Fibroblast of pulmonary artery (primary cell): Measurements from ENCODE around the gene ABCA2.

Source experiments
- DNase-seq: peaks from one replicate; pipeline ENCODE4 v3.0.0-alpha.2; 2010; ENCODE audit warnings: low read depth
- H3K4me3 ChIP-seq: replicated peaks from 2 replicates; pipeline ENCODE4 v1.5.1; 2011; ENCODE audit warnings: low read depth, mild to moderate bottlenecking, control low read depth, low read length, moderate library complexity
- TF ChIP-seq, protein P1 (sequence below): IDR thresholded peaks from 2 replicates; pipeline ENCODE4 v1.5.1; 2011; ENCODE audit warnings: mild to moderate bottlenecking, control low read depth, low read length, inconsistent platforms; ENCODE audit errors: missing control alignments

The ABCA2 gene

DNA sequence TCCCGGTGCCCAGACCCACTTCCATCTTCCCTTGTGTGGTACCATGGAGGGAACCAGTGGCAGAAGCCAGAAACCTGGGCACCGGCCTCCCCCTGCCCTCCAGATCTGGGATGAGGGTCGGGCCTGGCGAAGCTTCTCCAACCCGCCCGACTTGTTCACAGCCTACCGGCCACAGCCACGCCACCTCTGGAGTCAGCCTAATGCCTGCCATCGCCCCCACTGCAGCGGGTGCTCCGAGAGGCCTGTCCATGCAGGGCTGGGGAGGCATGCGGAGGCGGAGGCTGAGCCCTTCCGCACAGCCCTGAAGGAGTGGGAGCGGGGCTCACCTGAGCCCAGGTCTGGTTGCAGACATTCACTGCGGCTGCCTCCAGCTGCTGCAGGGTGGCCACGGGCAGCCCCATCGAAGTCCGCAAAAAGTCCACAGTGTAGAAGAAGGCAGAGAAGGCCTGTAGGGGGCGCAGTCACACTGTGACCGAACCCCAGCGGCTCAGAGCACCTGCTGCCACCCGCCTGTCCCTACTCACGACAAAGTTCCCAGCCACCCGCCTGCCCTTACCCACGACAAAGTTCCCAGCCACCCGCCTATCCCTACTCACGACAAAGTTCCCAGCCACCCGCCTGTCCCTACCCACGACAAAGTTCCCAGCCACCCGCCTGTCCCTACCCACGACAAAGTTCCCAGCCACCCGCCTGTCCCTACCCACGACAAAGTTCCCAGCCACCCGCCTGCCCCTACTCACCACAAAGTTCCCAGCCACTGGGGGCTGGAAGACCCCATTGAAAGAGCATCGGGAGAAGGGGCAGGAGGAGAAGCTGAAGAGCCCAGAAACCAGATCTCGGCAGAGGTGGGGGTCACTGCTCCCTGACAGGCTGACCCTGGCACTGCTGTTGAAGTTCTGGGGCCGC, 21.8 kb upstream of the ABCA2 start:
- peak; percentile 52 for DNase-seq
- TF ChIP-seq, protein P1, sequence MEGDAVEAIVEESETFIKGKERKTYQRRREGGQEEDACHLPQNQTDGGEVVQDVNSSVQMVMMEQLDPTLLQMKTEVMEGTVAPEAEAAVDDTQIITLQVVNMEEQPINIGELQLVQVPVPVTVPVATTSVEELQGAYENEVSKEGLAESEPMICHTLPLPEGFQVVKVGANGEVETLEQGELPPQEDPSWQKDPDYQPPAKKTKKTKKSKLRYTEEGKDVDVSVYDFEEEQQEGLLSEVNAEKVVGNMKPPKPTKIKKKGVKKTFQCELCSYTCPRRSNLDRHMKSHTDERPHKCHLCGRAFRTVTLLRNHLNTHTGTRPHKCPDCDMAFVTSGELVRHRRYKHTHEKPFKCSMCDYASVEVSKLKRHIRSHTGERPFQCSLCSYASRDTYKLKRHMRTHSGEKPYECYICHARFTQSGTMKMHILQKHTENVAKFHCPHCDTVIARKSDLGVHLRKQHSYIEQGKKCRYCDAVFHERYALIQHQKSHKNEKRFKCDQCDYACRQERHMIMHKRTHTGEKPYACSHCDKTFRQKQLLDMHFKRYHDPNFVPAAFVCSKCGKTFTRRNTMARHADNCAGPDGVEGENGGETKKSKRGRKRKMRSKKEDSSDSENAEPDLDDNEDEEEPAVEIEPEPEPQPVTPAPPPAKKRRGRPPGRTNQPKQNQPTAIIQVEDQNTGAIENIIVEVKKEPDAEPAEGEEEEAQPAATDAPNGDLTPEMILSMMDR, result peak; percentile 51
- no peak overlapping the region for H3K4me3 ChIP-seq

DNA sequence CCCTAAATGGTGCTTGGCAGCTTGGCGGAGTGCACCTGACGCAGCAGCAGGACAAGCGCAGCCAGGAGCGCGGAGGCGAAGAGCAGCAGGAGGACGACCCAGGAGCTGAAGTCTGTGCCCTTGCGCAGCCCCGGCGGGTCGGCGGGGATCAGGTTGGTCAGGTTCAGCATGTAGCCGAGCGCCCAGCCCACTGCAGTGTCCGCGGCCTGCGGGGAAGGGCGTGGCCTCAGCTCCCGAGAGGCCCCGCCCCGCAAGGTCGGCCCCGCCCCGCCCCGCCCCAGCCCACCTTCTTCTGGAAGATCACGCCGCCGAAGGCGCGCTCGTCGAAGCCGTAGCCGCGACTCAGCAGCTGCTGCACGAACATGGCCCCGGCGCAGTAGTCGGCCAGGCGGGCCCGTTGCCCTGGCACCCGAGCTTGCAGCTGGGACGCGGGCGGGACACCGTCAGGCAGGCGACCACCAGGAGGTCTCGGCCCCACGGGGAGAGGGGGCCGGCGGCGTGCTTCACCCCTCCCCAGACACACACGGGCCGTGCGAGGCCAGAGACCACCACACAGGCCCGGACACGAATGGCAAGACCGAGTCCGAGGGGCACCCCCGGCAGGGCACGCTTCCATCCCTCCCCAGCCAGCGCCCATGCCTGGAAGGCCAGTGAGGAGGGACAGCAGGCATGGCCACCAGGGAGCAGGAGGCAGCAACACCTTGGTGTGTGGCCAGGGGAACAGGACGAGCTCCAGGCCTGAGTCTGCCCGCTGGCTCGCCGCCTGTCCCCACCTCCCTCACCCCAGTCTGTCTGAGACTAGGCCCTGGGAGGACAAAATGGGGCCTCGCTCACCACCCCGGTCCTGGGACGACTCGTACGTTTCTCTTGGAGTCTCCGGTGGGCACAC, 20.9 kb upstream of the ABCA2 start:
- no peak for DNase-seq
- TF ChIP-seq, protein P1, result no peak
- no peak overlapping the region for H3K4me3 ChIP-seq

DNA sequence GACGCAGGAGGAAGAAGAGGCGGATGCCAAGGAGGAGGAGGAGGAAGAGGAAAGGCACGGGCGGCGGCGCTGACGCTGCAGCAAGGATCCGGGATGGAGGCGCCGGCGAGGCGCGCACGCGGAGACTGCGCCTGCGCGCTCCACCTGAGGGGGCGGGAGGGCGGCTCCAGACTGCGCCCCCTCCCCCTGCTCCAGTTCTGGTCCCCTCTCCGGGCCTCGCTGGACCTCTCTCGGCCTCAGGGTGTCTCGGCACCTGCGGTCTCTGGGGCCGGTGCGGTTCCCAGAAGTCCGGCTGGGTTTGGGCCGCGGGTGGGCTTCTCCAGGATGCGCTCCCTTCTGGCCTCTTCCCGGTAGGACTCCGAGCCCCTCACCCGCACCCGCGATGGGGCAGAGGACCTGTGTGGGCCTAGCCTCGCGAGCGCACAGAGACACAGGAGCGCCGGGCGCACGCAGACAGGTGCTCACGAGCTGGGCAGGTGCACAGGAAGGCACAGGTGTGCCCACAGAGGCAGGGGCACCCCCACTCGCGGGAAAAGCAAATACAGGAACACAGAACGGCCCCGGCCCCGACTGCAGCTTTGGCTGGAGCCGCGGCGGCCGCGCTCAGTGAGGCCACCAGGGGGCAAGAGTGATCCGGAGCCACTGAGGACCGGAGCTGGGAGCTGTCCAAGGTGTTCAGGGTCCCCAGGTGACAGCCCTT, 18.2 kb upstream of the ABCA2 start, which contains the start of gene NPDC1:
NPDC1 (minus strand) TSS at position 90 of the 700 bp plus-strand sequence. CDS start 188 bp downstream, outside the sequence.
- DNase-seq, result peak; percentile 69
- H3K4me3 ChIP-seq, result peak within 1 kb of the TSS; percentile 57
- TF ChIP-seq, protein P1, result peak; percentile 74

DNA sequence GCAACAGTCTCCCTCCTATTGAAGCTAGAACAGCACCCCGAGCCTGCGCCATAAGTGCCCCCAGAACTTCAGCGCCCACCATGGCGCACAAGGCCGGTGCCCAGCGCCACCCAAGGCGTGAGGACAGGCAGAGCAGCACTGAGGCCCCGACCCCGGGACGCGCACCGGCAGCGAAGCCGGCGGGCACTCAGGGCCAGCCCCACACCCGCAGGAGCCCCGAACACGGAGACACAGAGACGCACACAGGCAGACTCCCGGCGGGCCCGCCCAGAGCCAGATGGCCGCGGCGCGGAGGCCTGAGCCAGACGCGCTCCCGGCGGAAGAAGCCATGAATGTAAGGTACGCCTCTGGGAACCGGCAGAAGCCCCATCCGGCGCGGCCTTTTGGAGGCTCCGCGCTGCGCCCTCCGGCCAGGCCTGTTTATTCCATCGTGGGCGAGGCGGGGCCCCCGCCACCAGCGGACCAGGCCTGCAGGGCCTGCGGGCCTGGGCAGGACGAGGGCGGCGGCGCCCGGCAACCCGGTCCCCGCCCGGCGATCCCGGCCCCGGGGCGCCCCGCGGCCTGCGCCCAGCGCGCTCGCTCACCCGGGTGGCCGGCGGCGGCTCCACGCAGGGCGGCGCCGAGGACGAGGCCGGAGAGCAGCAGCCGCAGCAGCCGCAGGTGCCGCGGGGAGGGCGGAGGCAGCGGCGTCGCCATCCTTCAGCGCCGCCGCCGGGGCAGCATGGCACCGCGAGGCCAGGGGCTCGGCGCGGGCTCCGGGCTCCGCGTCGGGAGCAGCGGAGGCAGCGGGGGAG, 17.5 kb upstream of the ABCA2 start:
- H3K4me3 ChIP-seq, result peak overlapping the region; percentile 57
- TF ChIP-seq, protein P1, result no peak
- DNase-seq, result peak; percentile 37

DNA sequence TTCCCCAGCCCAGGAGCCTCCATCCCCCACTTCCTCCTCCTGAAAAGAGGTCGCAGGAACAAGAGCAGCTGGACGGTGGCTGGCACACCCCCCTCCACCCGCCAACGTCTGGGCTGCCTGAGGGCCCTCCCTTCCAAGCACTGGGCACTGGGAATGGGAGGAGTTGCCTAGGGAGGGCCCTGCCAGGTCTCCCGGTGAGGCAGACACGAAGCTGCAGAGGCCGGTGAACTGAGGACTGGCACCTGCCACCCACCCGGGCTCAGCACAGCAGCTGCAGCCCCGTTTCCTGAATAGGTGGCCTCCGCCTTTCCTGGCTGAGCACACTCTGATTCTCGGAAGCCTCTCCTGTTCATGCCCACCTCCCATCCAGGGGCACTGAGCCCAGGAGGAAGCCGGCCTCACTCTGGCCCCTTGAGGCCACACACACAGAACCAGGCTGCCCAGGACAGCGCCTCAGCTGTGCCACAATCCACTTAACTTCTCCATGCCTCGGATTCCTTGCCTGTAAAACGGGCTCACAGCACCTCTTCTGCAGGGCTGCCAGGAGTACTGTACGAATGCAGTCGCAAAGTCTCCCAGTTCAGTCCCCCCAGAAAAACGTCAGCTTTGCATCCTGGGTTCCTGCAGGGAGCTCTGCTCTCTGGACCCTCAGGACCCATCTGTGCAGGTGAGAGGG, 16.6 kb upstream of the ABCA2 start:
- TF ChIP-seq, protein P1, result no peak
- DNase-seq, result no peak
- peak overlapping the region; percentile 57 for H3K4me3 ChIP-seq

DNA sequence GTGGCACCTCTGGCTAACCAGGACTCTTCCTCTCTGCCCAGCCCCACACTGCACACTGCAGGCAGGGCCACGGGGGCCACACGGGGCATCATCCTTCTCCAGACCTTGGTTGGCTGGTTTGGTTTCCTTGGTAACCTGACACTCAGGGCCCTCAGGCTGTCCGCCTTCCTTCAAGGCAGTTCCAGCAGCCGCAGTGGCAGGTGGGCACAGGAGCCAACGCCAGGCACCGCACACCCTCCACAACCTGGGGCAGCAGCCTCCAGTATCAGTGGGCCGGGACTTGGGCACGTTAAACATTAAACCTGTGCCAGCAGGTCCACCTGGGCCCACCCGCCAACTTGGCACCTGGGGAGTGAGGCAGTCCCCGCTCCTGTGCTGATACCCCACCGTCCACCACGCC, 16.0 kb upstream of the ABCA2 start:
- DNase-seq, result no peak
- TF ChIP-seq, protein P1, result no peak
- H3K4me3 ChIP-seq, result no peak overlapping the region
